Neural progenitor cell (in vitro differentiated cells): ENCODE measurements around the gene MORN3. TPM values are rescaled to one million over a fixed set of nuclear protein-coding genes. Genes with fewer than 3 reads are reported as not detected.
A peak's percentile ranks its signal among the peaks of the same experiment; 100 is the strongest.
"Not testable (repeated sequence)": the region's sequence is repeated elsewhere in the genome, so short reads cannot be mapped to it uniquely, and the experiment has no call there.

Experiments used
- DNase-seq: peaks from one replicate; pipeline ENCODE4 v3.0.0-alpha.2; 2016; ENCODE audit warnings: low spot score
- H2AFZ ChIP-seq: fragments of 200-600 bp; sonication (generic); replicated peaks from 2 replicates; pipeline ENCODE4 v1.6.1; 2016; ENCODE audit warnings: antibody characterized with exemption
- H3F3A ChIP-seq: fragments of 200-600 bp; sonication (generic); 2 replicates; pipeline ENCODE4 v1.6.1; 2016; ENCODE audit warnings: antibody characterized with exemption, low read depth
- H3K27ac ChIP-seq: fragments of 200-600 bp; sonication (generic); 2 replicates; pipeline ENCODE4 v1.5.1; 2016; ENCODE audit warnings: mild to moderate bottlenecking
- H3K27me3 ChIP-seq: fragments of 200-600 bp; sonication (generic); 2 replicates; pipeline ENCODE4 v1.6.1; 2016; ENCODE audit warnings: mild to moderate bottlenecking, moderate library complexity
- H3K36me3 ChIP-seq: fragments of 200-600 bp; sonication (generic); 2 replicates; pipeline ENCODE4 v1.5.1; 2016
- H3K4me1 ChIP-seq: fragments of 200-600 bp; sonication (generic); 2 replicates; pipeline ENCODE4 v1.6.1; 2016; ENCODE audit warnings: mixed run types
- H3K4me2 ChIP-seq: fragments of 200-600 bp; sonication (generic); 2 replicates; pipeline ENCODE4 v1.6.1; 2016
- H3K4me3 ChIP-seq: fragments of 200-600 bp; sonication (generic); 2 replicates; pipeline ENCODE4 v1.5.1; 2016
- H3K79me2 ChIP-seq: fragments of 200-600 bp; sonication (generic); 2 replicates; pipeline ENCODE4 v1.6.1; 2016; ENCODE audit warnings: low read depth
- H3K9ac ChIP-seq: fragments of 200-600 bp; sonication (generic); 2 replicates; pipeline ENCODE4 v1.6.1; 2016
- H3K9me3 ChIP-seq: fragments of 200-600 bp; sonication (generic); 2 replicates; pipeline ENCODE4 v1.5.1; 2016; ENCODE audit warnings: low read depth
- H4K20me1 ChIP-seq: fragments of 200-600 bp; sonication (generic); 2 replicates; pipeline ENCODE4 v1.6.1; 2016; ENCODE audit warnings: low read depth
- H3K27ac Mint-ChIP-seq: 3 replicates; pipeline ENCODE4 v1.8.0; 2021; ENCODE audit warnings: mixed read lengths
- H3K27me3 Mint-ChIP-seq: 2 replicates; pipeline ENCODE4 v1.8.0; 2022; ENCODE audit warnings: low read depth, mild to moderate bottlenecking, inconsistent platforms, moderate library complexity, mixed read lengths; ENCODE audit not compliant: insufficient read depth
- H3K36me3 Mint-ChIP-seq: 3 replicates; pipeline ENCODE4 v1.8.0; 2021; ENCODE audit warnings: mixed read lengths
- H3K4me1 Mint-ChIP-seq: 3 replicates; pipeline ENCODE4 v1.8.0; 2021; ENCODE audit warnings: mixed read lengths
- H3K4me3 Mint-ChIP-seq: 3 replicates; pipeline ENCODE4 v1.8.0; 2021; ENCODE audit warnings: mild to moderate bottlenecking, moderate library complexity, mixed read lengths
- H3K9me3 Mint-ChIP-seq: 3 replicates; pipeline ENCODE4 v1.8.0; 2020; ENCODE audit warnings: mixed read lengths
- CTCF ChIP-seq: fragments of 200-600 bp; sonication (generic); IDR thresholded peaks from 2 replicates; pipeline ENCODE4 v1.5.1; 2017; ENCODE audit warnings: antibody characterized with exemption, mild to moderate bottlenecking
- EZH2 ChIP-seq: fragments of 200-600 bp; sonication (generic); IDR thresholded peaks from 2 replicates; pipeline ENCODE4 v1.6.1; 2017; ENCODE audit warnings: antibody characterized with exemption, mild to moderate bottlenecking, moderate library complexity
- EZH2phosphoT487 ChIP-seq: fragments of 200-600 bp; sonication (generic); IDR thresholded peaks from 2 replicates; pipeline ENCODE4 v1.6.1; 2017; ENCODE audit warnings: antibody characterized with exemption
- total RNA-seq: library from RNA; depleted of rRNA; stranded (reverse); fragments of >200 nt; gene quantifications from 2 replicates; pipeline ENCODE4 v1.2.3, GENCODE V29; 2015; ENCODE audit warnings: low replicate concordance

MORN3 gene
- total RNA-seq, 1 donor from 2014 or later: 0.19 TPM

GRCh38 chr12:121715862-121716435 lies 46.5 kb upstream of the MORN3 start:
- H3K4me1 ChIP-seq: peaks cover 12% of the 10 kb centered on the region
- Mint-ChIP-seq H3K4me1 (peaks cover 45% of the 10 kb centered on the region), H3K27me3 (peaks cover 6% of the 10 kb centered on the region), H3K9me3 (no peaks in the 10 kb centered on the region), H3K4me3 (no peak overlapping the region), H3K36me3 (no peaks in the 10 kb centered on the region), H3K27ac (no peak overlapping the region)
- TF ChIP-seq EZH2 (no peak), EZH2phosphoT487 (no peak), CTCF (no peak)
- H3K27ac ChIP-seq: no peak overlapping the region
- no peak overlapping the region for H3K9ac ChIP-seq
- H3K27me3 ChIP-seq: no peaks in the 10 kb centered on the region
- no peak overlapping the region for H3K4me2 ChIP-seq
- H3K36me3 ChIP-seq: no peaks in the 10 kb centered on the region
- no peak overlapping the region for H3K4me3 ChIP-seq
- H4K20me1 ChIP-seq: peaks cover 16% of the 10 kb centered on the region
- DNase-seq: no peak
- no peaks in the 10 kb centered on the region for H3K9me3 ChIP-seq
- peaks cover 15% of the 10 kb centered on the region for H3F3A ChIP-seq
- H3K79me2 ChIP-seq: peaks cover 42% of the 10 kb centered on the region
- no peak overlapping the region for H2AFZ ChIP-seq

- not testable (repeated sequence) for H3K4me2 ChIP-seq, H3K36me3 Mint-ChIP-seq, H3K27ac Mint-ChIP-seq, H3K27me3 ChIP-seq, H3K4me3 ChIP-seq, H2AFZ ChIP-seq, H3K9ac ChIP-seq, H3K9me3 ChIP-seq, H3K36me3 ChIP-seq, DNase-seq, H3K27me3 Mint-ChIP-seq, H3K9me3 Mint-ChIP-seq, H3K27ac ChIP-seq
- Mint-ChIP-seq H3K4me3 (peak overlapping the region; percentile 42), H3K4me1 (peaks cover 46% of the 10 kb centered on the region)
- Histone ChIP-seq H4K20me1 (peaks cover 16% of the 10 kb centered on the region), H3K4me1 (peaks cover 15% of the 10 kb centered on the region), H3K79me2 (peaks cover 42% of the 10 kb centered on the region), H3F3A (peaks cover 23% of the 10 kb centered on the region)
Observed at GRCh38 chr12:121715055-121715454, 45.6 kb upstream of the MORN3 start.

GRCh38 chr12:121713793-121714192 lies 44.3 kb upstream of the MORN3 start:
- TF ChIP-seq CTCF: no peak
- Mint-ChIP-seq H3K4me1 (peaks cover 49% of the 10 kb centered on the region), H3K27me3 (peaks cover 6% of the 10 kb centered on the region), H3K9me3 (no peaks in the 10 kb centered on the region), H3K36me3 (no peaks in the 10 kb centered on the region), H3K27ac (no peak overlapping the region), H3K4me3 (peak overlapping the region; percentile 89)
- H3K79me2 ChIP-seq: peaks cover 42% of the 10 kb centered on the region
- H3K27ac ChIP-seq: no peak overlapping the region
- no peak overlapping the region for H3K9ac ChIP-seq
- H2AFZ ChIP-seq: no peak overlapping the region
- peak overlapping the region; percentile 94 for H3K4me3 ChIP-seq
- H3K27me3 ChIP-seq: no peaks in the 10 kb centered on the region
- peaks cover 15% of the 10 kb centered on the region for H3K4me1 ChIP-seq
- H3K9me3 ChIP-seq: no peaks in the 10 kb centered on the region
- H3K4me2 ChIP-seq: peak overlapping the region; percentile 90
- DNase-seq: no peak
- H3K36me3 ChIP-seq: no peaks in the 10 kb centered on the region
- peaks cover 34% of the 10 kb centered on the region for H3F3A ChIP-seq
- peaks cover 16% of the 10 kb centered on the region for H4K20me1 ChIP-seq

GRCh38 chr12:121713257-121713777 lies 43.9 kb upstream of the MORN3 start:
- Histone ChIP-seq H3K4me3 (peak overlapping the region; percentile 94), H4K20me1 (peaks cover 16% of the 10 kb centered on the region), H3K36me3 (no peaks in the 10 kb centered on the region), H3F3A (peaks cover 34% of the 10 kb centered on the region), H3K27ac (no peak overlapping the region), H2AFZ (peak overlapping the region; percentile 98), H3K9ac (no peak overlapping the region), H3K79me2 (peaks cover 40% of the 10 kb centered on the region), H3K4me2 (peak overlapping the region; percentile 90), H3K27me3 (no peaks in the 10 kb centered on the region), H3K4me1 (peaks cover 15% of the 10 kb centered on the region), H3K9me3 (no peaks in the 10 kb centered on the region)
- TF ChIP-seq CTCF (no peak), EZH2 (no peak), EZH2phosphoT487 (no peak)
- Mint-ChIP-seq H3K9me3 (no peaks in the 10 kb centered on the region), H3K27me3 (peaks cover 6% of the 10 kb centered on the region), H3K4me1 (peaks cover 50% of the 10 kb centered on the region), H3K4me3 (peak overlapping the region; percentile 89), H3K36me3 (no peaks in the 10 kb centered on the region), H3K27ac (no peak overlapping the region)
- DNase-seq: no peak
